AG09319 (cell line): ENCODE data around the gene CCDC142.

ENCODE experiments used
- DNase-seq: peaks from one replicate; pipeline ENCODE4 v3.0.0-alpha.2; 2010; ENCODE audit warnings: low read depth; ENCODE audit errors: extremely low read depth
- CTCF ChIP-seq: IDR thresholded peaks from 2 replicates; pipeline ENCODE4 v1.5.1; 2011; ENCODE audit warnings: low read depth, mild to moderate bottlenecking, inconsistent platforms, low read length, moderate library complexity

The CCDC142 gene

GRCh38 chr2:74429487-74430451, 53.0 kb downstream of the CCDC142 start:
- DNase-seq: no peak
- TF ChIP-seq CTCF: no peak

GRCh38 chr2:74428675-74429074, 54.1 kb downstream of the CCDC142 start:
- no peak for DNase-seq
- TF ChIP-seq CTCF: no peak

GRCh38 chr2:74427551-74427950, 55.2 kb downstream of the CCDC142 start:
- DNase-seq: no peak
- TF ChIP-seq CTCF: no peak

- no peak for TF ChIP-seq CTCF
These were observed 56.5 kb downstream of the CCDC142 start for GRCh38 chr2:74426181-74426758.

GRCh38 chr2:74425523-74425922, 57.3 kb downstream of the CCDC142 start:
- no peak for TF ChIP-seq CTCF
- DNase-seq: no peak

More at GRCh38 chr2:74426181-74426758, 56.5 kb downstream of the CCDC142 start:
- DNase-seq: no peak

GRCh38 chr2:74424995-74425406, 57.8 kb downstream of the CCDC142 start:
- no peak for TF ChIP-seq CTCF
- no peak for DNase-seq
